HG02938 (cell line): ENCODE results near the gene JAM3.

Experiments used
- ATAC-seq: cut with Tn5 transposase; IDR thresholded peaks from one replicate; pipeline ENCODE4 v1.9.1; 2021; ENCODE audit warnings: mild to moderate bottlenecking, moderate library complexity; ENCODE audit not compliant: unreplicated experiment

The JAM3 gene

DNA sequence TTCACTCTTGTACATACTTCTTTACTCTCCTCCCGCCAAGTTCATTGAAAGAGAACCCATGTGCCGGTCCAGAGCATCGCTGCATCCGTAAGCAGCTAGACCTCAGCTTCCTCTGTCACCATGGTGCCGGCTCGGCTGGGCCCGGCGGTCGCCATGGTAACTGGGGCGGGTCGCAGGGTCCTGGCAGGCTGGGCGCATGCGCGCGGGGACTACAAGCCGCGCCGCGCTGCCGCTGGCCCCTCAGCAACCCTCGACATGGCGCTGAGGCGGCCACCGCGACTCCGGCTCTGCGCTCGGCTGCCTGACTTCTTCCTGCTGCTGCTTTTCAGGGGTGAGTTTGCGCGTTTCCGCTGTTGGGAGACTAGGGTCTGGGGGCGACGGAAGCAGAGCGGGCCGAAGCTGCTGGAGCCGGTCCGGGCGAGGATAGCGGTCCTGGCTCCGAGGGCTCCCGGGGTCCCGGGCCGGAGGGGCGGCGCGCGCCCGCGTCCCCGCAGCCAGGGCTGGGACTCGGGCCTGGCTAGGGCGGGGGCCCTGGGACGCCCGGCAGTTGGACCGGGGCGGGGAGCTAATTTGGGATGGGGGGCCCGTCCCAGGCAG is at the start of gene JAM3:
Gene JAM3 (plus strand): TSS at position 244 of the 597 bp plus-strand sequence. CDS start 12 bp downstream, at position 256.
- ATAC-seq, result peak; percentile 78

DNA sequence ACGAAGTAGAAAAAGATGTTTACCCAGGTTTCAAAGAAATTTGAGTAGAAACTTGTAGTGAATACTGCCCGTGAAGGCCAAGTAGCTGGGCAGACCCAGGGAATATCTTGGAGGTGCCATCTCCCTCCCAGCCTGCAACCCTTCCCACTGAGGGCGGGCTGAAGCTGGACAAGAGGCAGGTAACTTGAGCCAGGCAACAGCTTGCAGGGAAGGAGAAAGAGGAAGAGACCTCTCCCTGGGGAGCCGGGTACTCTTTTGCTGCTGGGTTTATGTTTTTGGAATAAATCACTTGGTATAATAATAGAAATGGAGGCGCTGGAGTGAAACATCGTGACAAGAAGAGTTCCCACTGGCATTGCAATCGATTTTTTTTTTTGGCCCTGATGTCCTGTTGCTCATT is 49.4 kb upstream of the JAM3 start:
- no peak for ATAC-seq

DNA sequence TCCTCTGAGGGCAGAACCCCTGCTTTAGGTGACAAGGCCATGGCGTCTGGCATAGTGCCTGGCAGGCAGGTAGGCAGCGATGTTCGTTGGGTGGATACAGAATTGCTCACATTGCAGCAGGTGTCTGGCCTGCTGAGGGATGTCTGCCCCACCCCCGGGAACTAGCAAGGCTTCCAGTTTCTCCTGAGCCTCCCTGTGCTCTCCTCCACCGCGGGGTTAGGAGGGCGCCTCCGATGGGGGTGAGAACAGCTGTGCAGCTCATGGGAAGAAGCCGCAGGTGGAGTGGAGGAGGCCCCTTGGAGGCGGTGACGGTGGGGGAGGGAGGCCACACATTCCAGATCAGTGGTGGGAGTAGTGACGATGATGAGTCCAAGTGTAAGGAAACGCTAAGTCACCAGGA is 48.3 kb upstream of the JAM3 start:
- no peak for ATAC-seq

DNA sequence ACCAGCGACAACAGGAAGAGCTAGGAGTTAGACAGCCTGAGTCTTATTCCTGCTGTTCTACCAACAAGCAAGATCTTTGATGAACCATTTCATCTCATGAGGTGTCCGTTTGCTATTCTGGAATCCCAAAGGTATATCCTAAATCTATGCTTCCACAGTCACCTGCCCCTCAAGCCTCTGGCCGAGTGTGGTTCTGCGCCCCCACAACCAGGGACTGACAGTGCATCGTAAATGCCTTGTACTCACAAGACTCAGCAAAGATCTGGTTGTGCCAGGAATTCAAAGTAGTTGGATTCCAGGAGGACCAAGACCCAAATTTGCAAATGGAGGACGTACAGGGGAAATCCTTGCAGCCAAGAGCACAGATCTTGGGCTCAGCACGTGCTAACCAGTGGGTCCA is 47.5 kb upstream of the JAM3 start:
- no peak for ATAC-seq

DNA sequence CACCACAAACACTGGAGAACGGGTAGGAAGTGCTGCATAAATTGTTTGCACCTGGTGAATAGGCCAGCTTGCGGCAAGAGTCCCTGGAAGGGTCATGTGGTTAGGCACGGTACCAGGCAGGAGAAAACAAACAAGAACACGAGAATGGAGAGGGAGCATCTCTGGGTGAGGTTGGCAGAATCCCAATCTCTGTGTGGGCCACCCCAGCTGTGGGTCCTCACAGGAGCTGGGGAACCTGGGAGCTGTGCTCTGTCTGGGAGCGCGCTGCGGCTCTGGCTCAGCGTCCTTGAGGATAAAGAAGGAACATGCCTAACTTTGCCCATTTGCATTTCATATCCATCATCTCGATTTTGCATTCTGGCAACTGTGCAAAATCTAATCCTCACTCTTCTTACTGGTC is 46.1 kb upstream of the JAM3 start:
- no peak for ATAC-seq

DNA sequence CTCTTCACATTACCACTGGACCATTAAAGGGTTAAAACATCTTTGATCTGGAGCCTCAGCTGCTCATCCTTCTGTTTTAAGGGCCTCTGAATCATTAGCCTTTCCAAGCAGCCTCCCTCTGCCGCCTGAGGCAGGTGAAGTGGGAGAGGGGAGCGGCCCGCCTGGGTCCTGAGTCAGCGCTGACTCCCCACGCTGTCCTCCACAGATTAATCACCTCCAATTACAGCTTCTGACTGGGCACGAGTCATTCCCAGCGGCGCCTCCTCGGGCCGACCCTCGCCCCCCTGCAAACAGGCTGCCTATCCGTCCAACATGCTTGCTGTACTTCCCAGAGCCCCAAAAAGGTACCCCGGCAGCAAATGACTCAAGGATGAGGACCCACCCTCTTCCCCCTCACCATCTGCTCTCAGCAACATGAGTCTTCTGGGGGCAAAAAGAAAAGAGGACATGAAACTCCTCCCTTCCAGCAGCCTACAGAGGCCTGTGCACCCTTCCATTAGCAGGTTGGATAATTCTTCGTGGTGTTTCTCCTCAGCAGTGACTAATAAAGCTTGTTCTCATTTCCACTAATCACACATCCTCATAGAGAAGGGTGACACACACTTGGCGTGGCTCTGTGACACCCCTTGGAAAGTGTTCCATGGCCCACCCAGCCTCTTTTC is 44.3 kb upstream of the JAM3 start:
- ATAC-seq, result no peak

DNA sequence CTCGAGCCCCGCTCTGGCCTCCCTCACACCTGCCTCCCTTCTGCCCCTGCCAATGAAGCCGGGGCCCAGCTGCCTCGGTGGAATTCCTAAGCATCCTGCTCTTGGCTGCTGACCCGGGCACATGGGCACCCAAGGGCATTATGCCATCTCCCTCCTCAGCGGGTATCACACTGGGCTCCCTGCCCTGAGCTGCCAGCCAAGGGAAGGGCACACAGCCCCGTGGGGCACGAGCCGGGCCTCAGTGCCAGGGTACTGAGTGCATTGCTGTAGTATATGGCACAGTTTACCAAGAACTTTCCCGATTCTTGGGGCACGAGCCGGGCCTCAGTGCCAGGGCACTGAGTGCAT is 43.8 kb upstream of the JAM3 start:
- no peak for ATAC-seq

DNA sequence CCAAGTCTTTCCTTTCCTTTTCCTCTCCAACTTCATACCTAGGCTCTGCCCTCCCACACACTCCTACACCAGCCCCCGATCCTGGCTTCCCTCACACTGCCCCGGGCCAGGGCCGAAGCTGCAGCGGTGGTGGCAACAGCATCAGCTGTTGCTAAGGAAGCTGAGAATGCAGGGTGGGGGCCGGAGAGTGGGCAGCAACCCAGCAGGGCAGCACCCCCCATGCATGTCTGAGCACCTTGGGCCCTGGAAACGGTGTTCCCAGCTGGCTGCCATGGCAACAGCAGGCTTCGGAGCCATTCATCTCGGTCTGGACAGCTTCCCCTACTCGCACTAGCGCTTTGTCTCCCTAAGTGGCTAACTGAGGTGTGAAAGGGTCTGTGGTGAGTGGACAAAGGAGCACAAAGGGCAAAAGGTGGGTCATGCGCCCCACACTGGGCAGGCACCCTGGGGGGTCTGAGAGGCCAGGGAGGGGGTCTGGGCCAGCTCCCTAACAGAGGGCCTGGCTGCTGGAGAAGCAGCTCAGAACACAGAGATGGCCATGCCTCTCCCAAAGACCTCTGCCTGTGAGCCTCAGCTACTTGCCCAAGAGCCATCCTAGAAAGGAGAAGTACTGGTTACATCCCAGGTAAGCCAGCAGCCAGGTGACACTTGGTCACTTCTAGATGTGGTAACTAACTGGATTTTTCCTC is 42.1 kb upstream of the JAM3 start:
- ATAC-seq, result no peak

DNA sequence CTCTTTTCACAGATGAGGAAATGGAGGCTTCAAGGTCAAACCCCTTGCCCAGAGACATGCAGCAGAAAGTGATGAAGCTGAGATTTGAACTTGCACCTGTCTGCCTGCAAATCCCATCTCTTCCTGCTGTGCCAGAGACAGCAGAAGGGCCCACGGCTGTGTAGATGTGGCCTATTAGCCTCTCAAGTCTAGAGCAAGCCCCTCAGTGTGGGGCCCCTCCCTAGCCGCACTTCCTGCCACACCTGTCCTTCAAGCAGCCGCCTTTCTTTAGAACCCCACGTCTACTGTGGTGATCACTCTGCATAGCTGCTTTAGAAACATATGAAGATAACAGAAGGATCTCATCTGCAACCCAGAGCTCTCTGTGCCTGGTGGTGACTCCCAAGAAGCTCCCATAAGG is 41.2 kb upstream of the JAM3 start:
- ATAC-seq, result no peak

DNA sequence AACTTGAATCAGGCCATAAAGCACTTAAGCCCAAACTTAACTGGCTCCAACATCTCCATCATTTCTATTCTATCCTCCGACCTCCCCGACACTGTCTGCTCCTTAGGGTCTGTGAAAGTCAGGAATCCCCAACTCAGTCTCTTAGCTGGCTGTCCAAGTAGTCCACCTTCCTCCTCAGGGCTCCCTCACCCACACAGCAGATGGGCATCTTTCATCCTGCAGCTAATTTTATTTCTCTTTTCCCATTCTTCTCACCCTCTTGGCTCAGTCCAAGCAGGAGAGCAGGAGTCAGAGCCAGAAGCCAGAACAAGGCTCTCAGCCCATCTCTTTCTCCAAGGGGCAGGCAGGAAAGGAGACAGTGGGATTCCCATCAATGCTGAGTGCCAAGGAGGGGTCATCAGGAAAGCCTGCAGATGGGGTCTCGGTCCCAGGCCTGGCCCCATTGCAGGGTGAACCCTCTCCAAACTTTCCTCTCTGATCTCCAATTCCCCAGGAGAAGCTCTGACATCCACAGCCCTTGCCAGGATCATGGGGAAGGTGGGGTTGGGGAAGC is 40.4 kb upstream of the JAM3 start:
- no peak for ATAC-seq

DNA sequence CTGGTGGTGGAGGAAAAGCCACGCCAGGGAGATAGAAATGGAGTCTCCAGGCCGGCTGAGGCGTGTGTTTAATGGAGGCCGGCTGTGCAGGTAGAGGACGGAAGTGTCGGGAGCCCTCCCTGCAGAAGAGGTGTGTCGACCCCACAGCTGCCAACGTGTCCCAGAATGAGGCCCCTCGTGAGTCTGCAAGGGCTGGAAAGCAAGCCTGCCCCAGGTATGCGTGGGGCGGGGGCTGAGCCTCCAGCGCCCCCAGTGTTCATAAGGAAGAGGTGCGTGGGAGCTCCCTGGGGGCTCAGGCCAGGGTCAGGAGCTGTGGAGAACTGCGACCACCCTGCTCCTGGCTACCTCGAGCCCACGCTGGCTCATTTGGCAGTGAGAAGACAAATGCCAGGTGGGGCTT is 38.0 kb upstream of the JAM3 start:
- no peak for ATAC-seq

DNA sequence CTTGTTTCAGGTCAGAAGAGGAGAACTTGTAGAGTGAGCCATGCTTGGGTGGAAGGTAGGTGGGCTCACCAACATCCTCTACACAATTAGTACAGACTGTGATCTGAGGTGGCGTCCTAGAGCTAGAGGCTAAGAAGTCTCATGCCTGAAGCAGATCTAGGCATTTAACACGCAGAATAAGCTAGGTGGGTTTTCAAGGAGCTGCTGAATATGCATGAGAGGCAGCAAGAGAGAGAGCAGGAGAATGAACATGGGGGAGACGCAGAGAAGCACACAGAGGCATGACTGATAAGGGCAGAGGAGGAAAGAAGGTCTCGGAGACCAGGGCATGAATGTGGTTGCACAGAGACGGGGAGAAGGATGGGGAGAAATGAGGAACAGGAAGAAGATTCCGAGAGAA is 36.8 kb upstream of the JAM3 start:
- ATAC-seq, result no peak

DNA sequence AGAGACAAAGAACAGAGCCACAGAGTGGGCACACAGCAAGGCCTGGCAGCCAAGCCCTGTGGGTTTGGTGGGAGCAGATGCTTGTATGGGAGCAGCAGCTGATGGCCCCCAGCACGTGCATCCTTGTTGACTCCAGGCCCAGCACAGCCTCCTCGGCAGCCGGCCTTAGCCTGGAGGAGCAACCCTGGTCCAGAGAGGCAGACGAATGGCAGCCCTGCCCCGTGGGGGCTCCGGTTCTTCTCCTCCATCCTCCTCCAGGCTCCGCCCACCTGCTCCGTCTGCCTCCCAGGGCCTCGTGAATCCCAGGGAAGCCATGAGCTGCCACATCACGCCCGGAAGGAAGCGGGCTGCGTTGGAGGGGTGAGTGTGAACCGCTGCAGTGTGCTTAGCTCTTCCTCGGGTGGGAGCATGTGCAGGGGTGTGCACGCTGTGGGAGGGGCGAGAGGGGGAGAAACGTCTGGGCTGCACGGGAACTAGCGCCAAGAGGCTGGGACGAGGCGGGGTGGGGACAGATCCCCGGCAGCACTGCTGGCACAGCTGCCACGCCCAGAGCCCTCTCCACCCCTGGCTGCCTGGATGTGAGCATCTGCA is 36.3 kb upstream of the JAM3 start:
- ATAC-seq, result no peak

DNA sequence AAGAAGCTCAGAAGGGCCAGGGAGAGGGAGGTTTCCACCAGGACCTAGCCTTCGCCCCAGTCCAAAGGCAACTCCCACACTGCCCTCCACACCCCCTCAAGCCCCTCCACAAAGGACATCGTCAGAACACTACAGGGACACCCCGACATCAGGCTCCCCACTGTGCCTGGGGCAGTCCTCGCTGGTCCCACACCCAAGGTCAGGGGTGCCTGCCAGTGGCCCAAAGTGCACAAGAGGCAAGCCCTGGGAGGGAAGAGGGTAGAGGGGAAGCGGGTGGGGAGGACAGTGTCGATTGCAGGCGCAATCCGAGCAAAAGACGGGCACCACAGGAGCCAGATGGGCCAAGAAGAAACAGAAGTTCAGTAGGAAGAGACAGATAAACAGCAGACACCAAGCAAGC is 35.6 kb upstream of the JAM3 start:
- no peak for ATAC-seq

DNA sequence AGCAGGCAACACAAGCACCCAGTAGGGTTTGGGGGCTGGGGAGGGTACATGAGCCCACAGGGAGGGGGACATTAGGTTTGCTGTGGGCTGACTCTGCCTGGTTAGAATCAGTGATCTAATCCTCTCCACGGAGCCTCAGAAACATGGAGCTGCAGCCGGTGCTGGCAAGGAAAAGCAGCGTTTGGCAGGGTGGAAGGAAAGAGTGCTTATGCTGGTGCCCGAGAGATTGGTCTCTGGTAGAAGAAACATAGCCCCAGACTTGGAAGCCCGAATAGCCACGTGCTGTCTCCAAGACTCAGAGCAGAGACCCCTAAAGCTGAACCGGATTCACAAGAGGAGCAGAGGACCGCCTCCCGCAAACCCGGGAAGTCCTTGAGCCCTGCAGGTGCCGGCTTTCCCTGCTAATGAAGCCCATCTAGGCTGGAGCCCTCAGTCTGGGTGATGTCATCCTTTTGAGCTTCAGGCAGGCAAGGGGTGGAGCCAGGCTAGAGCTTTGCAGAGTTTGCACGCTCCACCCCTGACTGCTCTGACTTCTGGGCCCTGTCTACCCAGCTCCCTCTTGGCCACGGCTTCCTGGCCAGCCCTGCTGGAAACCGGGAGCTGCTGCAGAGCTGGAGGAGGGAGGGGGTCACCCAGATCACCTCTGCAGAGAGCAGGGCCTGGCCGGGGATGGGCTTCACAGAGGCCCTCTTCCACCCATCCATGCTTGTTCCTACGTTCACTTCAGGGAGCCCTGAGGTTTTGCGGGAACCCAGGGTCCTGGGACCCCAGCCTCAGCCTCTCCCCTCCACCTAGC is 35.0 kb upstream of the JAM3 start:
- ATAC-seq, result peak; percentile 68

DNA sequence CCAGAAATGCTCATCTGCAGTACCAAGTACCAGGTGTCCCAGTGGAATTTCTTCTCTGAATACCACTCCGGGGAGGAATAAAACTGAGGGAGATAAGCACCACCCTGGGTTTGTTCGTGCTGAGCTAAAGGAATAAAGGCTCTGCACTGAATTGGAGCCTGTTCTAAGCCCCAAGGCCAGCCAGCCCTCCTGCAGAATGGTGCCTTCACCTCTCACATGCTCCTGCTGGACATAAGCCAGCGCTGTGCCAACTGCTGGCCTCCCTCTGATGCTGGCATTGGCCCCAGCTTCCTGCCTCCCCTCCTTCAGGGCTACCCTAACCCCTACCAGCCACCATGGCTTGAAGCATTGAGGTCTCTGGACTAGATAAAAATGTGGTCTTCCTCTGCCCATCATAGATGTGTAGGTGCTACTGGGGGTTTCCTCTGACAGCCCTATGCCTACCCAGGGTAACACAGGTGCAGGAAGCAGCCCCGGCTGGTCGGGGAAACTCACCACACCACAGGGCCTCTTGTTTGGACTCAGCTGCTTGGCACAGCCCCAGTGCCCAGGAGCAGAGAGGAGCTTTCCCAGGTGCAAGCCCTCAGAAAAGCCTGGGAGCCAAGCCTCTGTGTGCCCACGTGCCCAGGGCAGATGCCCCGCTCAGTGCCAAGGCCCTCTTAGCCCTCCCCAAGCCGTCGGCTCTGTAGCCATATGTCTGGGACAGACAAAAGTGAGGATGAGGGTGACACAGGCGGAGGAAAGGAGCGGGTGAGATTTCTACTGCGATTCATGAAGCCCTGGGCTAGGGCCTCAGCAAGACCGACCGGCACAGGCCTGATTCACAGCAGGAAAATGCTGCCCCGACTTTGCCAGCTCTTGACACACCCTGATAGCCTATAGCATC is 34.1 kb upstream of the JAM3 start:
- ATAC-seq, result no peak

DNA sequence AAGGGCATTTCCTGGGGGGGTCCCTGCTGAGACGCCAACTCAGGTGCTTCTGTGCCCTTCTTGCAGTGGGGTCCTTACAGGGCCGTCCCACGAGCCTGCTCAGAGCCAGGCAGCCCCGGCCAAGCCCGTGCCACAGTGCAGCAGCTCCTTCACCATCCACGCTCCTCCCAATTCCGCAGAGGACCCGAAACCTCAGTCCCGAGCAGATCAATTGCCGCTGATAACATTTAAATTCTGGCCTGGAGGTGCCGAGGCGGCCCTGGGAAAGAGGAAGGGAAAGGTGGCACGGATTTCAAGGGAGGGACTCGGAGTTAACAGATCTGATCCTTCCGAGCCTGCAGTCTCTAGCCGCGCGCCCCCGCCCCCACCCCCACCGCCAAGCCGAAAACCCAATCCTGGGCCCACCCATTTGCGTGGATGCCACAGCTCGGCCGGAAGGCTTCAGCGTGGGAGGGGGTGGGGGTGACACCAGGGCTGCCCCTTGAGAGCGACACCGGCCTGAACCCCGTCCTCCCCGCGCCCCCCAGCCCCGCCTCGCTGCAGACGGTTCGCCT is 32.3 kb upstream of the JAM3 start:
- ATAC-seq, result no peak

DNA sequence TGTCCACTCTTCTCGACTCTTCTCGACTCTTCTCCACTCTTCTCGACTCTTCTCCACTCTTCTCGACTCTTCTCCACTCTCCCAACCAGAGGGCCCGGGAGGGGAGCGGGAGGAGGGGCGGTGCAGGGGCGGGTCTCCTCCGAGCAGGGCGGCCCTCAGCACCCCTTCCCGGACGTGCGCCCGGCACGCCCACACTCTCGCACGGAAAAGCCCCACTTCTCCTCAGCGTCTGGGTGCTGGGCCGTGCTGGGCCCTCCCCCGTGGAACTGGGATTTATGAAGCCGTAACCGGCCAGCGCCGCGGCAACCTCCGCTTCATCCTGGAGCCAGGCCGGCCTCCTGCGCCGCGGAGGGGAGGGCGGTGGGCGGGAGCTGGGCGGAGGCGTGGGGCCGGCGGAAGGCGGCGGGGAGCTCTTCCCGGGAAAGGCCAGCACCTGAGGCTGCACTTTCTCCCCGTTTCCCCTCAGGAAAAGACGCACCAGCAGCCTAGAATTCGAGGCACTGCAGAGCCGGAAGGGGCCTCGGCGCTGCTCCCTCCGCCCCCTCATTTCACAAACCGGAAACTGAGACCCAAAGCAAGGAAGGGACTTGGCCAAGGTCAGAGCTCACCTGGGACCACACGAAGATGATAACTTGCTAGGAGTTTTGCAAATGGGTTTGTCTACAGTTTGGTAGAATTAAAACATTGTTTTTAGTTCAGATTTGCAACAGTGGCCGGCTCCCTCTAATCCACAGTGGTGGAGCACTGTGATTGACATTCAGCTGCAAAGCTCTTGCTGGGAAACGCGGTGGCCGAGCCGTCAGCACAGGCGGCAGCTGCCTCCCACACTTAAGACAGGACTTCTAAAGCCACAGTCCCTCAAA is 31.6 kb upstream of the JAM3 start:
- ATAC-seq, result peak; percentile 52
